ENCODE results near the gene XPO1. TPM values are rescaled to one million over a fixed set of nuclear protein-coding genes. Genes with fewer than 3 reads are reported as not detected.

XPO1 gene
- polyA plus RNA-seq, 1 donor from 2014 or later = 494 TPM

DNA sequence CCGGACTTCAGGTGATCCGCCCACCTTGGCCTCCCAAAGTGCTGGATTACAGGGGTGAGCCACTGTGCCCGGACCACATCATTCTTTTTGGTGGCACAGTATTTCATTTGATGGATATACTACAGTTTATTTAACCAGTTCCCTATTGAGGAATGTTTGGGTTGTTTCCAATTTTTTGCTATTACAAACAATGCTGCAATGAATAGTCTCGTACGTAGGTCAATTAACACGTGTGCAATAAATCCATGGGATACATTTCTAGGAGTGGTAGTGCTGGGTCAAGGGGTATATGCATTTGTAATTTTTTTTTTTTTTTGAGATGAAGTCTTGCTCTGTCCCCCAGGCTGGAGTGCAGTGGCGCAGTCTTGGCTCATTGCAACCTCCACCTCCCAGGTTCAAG, 28.4 kb upstream of the XPO1 start:
- Histone ChIP-seq H2AFZ (ENCODE audit: low read depth, low read length) (no peak overlapping the region), H3K9me3 (ENCODE audit: low read length) (no peaks in the 10 kb centered on the region), H4K20me1 (ENCODE audit: insufficient read depth) (no peaks in the 10 kb centered on the region), H3K79me2 (replicated peaks; ENCODE audit: insufficient read depth, low read length) (no peaks in the 10 kb centered on the region), H3K4me2 (ENCODE audit: low read length) (no peak overlapping the region), H3K4me3 (ENCODE audit: low read length) (no peak overlapping the region), H3K36me3 (ENCODE audit: insufficient read depth, low read length) (no peaks in the 10 kb centered on the region), H3K9ac (ENCODE audit: low read length) (no peak overlapping the region), H3K9me2 (ENCODE audit: insufficient read depth, low read length) (no peaks in the 10 kb centered on the region), H3K27me3 (ENCODE audit: insufficient read depth, low read depth, low read length) (no peaks in the 10 kb centered on the region), H3F3A (ENCODE audit: insufficient read depth, low read length, poor library complexity, severe bottlenecking) (no peaks in the 10 kb centered on the region), H3K27ac (ENCODE audit: low read length) (no peak overlapping the region)
- TF ChIP-seq MXI1 (conservative IDR thresholded peaks at IDR 0.05; ENCODE audit: poor library complexity, severe bottlenecking) (no peak), TAF1 (IDR thresholded peaks at IDR 0.05; ENCODE audit: low read depth) (no peak), EZH2 (IDR thresholded peaks at IDR 0.05; ENCODE audit: borderline replicate concordance, insufficient read depth, low read length, poor library complexity, severe bottlenecking) (no peak), EP300 (conservative IDR thresholded peaks at IDR 0.05; ENCODE audit: poor library complexity, severe bottlenecking) (no peak), RAD21 (conservative IDR thresholded peaks at IDR 0.05) (no peak), SMC3 (conservative IDR thresholded peaks at IDR 0.05; ENCODE audit: poor library complexity) (no peak), POLR2AphosphoS5 (IDR thresholded peaks at IDR 0.05) (no peak)
- TF ChIP-seq, protein P1, sequence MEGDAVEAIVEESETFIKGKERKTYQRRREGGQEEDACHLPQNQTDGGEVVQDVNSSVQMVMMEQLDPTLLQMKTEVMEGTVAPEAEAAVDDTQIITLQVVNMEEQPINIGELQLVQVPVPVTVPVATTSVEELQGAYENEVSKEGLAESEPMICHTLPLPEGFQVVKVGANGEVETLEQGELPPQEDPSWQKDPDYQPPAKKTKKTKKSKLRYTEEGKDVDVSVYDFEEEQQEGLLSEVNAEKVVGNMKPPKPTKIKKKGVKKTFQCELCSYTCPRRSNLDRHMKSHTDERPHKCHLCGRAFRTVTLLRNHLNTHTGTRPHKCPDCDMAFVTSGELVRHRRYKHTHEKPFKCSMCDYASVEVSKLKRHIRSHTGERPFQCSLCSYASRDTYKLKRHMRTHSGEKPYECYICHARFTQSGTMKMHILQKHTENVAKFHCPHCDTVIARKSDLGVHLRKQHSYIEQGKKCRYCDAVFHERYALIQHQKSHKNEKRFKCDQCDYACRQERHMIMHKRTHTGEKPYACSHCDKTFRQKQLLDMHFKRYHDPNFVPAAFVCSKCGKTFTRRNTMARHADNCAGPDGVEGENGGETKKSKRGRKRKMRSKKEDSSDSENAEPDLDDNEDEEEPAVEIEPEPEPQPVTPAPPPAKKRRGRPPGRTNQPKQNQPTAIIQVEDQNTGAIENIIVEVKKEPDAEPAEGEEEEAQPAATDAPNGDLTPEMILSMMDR (IDR thresholded peaks at IDR 0.05; ENCODE audit: poor library complexity, severe bottlenecking) = no peak
- TF ChIP-seq, protein P2, sequence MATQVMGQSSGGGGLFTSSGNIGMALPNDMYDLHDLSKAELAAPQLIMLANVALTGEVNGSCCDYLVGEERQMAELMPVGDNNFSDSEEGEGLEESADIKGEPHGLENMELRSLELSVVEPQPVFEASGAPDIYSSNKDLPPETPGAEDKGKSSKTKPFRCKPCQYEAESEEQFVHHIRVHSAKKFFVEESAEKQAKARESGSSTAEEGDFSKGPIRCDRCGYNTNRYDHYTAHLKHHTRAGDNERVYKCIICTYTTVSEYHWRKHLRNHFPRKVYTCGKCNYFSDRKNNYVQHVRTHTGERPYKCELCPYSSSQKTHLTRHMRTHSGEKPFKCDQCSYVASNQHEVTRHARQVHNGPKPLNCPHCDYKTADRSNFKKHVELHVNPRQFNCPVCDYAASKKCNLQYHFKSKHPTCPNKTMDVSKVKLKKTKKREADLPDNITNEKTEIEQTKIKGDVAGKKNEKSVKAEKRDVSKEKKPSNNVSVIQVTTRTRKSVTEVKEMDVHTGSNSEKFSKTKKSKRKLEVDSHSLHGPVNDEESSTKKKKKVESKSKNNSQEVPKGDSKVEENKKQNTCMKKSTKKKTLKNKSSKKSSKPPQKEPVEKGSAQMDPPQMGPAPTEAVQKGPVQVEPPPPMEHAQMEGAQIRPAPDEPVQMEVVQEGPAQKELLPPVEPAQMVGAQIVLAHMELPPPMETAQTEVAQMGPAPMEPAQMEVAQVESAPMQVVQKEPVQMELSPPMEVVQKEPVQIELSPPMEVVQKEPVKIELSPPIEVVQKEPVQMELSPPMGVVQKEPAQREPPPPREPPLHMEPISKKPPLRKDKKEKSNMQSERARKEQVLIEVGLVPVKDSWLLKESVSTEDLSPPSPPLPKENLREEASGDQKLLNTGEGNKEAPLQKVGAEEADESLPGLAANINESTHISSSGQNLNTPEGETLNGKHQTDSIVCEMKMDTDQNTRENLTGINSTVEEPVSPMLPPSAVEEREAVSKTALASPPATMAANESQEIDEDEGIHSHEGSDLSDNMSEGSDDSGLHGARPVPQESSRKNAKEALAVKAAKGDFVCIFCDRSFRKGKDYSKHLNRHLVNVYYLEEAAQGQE (IDR thresholded peaks at IDR 0.05; ENCODE audit: borderline replicate concordance) = no peak

DNA sequence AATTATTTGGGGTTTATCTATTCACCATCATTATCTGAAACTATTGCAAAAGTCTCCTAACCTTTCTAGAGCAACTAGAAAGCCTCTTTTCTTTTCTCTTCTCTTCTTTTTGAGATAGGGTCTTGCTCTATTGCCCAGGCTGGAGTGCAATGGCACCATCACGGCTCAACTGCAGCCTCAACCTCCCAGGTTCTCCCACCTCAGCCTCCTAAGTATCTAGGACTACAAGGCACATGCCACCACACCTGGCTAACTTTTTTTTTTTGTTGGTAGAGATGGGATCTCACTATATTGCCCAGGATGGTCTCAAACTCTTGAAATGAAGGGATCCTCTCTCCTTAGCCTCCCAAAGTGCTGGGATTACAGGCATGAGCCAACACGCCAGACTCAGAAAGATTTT, 24.5 kb upstream of the XPO1 start:
- H3K27ac ChIP-seq (ENCODE audit: low read length) = no peak overlapping the region
- TF ChIP-seq, protein P1 (IDR thresholded peaks at IDR 0.05; ENCODE audit: poor library complexity, severe bottlenecking) = no peak
- TF ChIP-seq, protein P2 (IDR thresholded peaks at IDR 0.05; ENCODE audit: borderline replicate concordance) = no peak
- TF ChIP-seq SMC3 (conservative IDR thresholded peaks at IDR 0.05; ENCODE audit: poor library complexity) (no peak), EZH2 (IDR thresholded peaks at IDR 0.05; ENCODE audit: borderline replicate concordance, insufficient read depth, low read length, poor library complexity, severe bottlenecking) (no peak), RAD21 (conservative IDR thresholded peaks at IDR 0.05) (no peak), TAF1 (IDR thresholded peaks at IDR 0.05; ENCODE audit: low read depth) (no peak), POLR2AphosphoS5 (IDR thresholded peaks at IDR 0.05) (no peak)

More for the DNA sequence above, 24.5 kb upstream of the XPO1 start:
- Histone ChIP-seq H2AFZ (ENCODE audit: low read depth, low read length) (no peak overlapping the region), H3K36me3 (ENCODE audit: insufficient read depth, low read length) (no peaks in the 10 kb centered on the region), H4K20me1 (ENCODE audit: insufficient read depth) (no peaks in the 10 kb centered on the region), H3K27me3 (ENCODE audit: insufficient read depth, low read depth, low read length) (no peaks in the 10 kb centered on the region), H3K4me3 (ENCODE audit: low read length) (no peak overlapping the region), H3K9ac (ENCODE audit: low read length) (no peak overlapping the region), H3K4me2 (ENCODE audit: low read length) (no peak overlapping the region), H3K9me3 (ENCODE audit: low read length) (no peaks in the 10 kb centered on the region), H3K9me2 (ENCODE audit: insufficient read depth, low read length) (no peaks in the 10 kb centered on the region), H3K79me2 (replicated peaks; ENCODE audit: insufficient read depth, low read length) (no peaks in the 10 kb centered on the region), H3F3A (ENCODE audit: insufficient read depth, low read length, poor library complexity, severe bottlenecking) (no peaks in the 10 kb centered on the region)

Data from neural cell (in vitro differentiated cells).